Inflammatory macrophage treated with lipopolysaccharide for 1 hour (primary cell): ENCODE measurements around the gene SNX27.
A peak's percentile ranks its signal among the peaks of the same experiment; 100 is the strongest.
"Not testable (repeated sequence)": the region's sequence is repeated elsewhere in the genome, so short reads cannot be mapped to it uniquely, and the experiment has no call there.

Experiments used
- DNase-seq, 2 donors: peaks; one replicate each; pipeline ENCODE4 v3.0.0-alpha.2; 2020 to 2022

Gene SNX27

GRCh38 chr1:151723726-151724370 lies 112.0 kb downstream of the SNX27 start:
- no peak for DNase-seq

- DNase-seq: no peak
These were observed 116.6 kb downstream of the SNX27 start for GRCh38 chr1:151728151-151729054.

- no peak for DNase-seq
These were observed 117.5 kb downstream of the SNX27 start for GRCh38 chr1:151729157-151729965.

GRCh38 chr1:151729966-151730291 lies 118.1 kb downstream of the SNX27 start:
- no peak for DNase-seq

- DNase-seq: no peak
These were observed 121.3 kb downstream of the SNX27 start for GRCh38 chr1:151733126-151733525.

- not testable (repeated sequence) for DNase-seq
These were observed 122.1 kb downstream of the SNX27 start for GRCh38 chr1:151733995-151734394.

- DNase-seq: peak; percentile 76 to 82
These were observed 125.2 kb downstream of the SNX27 start for GRCh38 chr1:151737026-151737425.

GRCh38 chr1:151737479-151737878 lies 125.6 kb downstream of the SNX27 start:
- no peak for DNase-seq

GRCh38 chr1:151739590-151740355 lies 127.9 kb downstream of the SNX27 start:
- peak in 1 of 2 donors; percentile 45 for DNase-seq

GRCh38 chr1:151741516-151741915 lies 129.7 kb downstream of the SNX27 start:
- DNase-seq: no peak
